GM12874 (cell line): ENCODE measurements around the gene TRPC4.

ENCODE experiments used
- TF ChIP-seq, protein P1 (sequence below): IDR thresholded peaks from 2 replicates; pipeline ENCODE4 v1.5.1; 2011; ENCODE audit warnings: low read depth, mild to moderate bottlenecking, control low read depth, low read length, moderate library complexity; ENCODE audit not compliant: insufficient read depth

TRPC4 gene

DNA sequence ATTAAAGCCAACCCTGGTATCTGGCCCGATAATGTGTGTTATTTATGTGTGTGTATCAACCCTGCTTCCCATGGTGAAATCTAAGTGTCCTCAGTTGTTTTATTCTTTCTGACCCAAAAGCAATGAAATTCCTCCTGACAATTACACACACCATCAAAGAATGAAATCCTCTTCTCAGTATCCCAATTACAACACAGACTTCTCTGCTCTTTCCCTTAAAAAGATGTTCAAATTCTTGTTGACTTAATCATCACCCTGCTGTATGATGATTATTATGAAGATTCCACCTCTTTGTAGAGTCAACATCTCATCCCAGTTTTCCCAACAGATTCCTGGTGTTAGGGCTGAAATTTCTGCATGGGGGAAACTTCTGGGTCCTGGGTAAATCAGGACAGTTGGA is 8.9 kb upstream of the TRPC4 start:
- TF ChIP-seq, protein P1, sequence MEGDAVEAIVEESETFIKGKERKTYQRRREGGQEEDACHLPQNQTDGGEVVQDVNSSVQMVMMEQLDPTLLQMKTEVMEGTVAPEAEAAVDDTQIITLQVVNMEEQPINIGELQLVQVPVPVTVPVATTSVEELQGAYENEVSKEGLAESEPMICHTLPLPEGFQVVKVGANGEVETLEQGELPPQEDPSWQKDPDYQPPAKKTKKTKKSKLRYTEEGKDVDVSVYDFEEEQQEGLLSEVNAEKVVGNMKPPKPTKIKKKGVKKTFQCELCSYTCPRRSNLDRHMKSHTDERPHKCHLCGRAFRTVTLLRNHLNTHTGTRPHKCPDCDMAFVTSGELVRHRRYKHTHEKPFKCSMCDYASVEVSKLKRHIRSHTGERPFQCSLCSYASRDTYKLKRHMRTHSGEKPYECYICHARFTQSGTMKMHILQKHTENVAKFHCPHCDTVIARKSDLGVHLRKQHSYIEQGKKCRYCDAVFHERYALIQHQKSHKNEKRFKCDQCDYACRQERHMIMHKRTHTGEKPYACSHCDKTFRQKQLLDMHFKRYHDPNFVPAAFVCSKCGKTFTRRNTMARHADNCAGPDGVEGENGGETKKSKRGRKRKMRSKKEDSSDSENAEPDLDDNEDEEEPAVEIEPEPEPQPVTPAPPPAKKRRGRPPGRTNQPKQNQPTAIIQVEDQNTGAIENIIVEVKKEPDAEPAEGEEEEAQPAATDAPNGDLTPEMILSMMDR: no peak

DNA sequence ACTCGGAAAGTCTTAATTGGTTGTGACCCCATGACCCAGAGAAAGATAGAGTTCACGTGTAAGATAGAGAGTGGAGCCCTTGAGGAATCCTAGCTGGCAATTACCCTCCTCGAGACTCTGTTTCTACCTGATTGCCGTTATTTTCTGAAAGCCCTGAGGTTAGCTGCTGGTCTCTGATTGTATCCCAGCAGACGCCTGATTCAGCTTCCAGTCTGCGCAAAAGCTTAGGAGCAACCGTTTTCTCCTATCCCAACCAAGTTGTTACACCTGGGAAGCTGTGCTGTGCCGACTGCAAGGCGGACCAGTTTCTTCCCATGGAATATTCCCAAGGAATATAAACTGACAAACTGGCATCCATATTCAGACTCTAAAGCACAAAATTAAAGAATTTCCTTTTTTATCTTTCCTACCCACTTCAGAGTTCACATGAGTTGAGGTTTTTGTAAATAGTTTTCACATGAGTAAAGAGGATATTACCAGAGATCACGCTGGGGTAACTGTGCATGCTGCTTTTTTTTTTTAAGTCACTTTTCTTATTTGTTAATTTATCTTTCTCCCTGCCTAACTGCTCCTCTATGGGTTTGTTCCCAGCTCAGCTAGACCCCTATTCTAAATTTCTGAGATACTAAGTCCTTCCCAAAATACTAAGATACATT is 1.5 kb upstream of the TRPC4 start:
- TF ChIP-seq, protein P1: no peak

DNA sequence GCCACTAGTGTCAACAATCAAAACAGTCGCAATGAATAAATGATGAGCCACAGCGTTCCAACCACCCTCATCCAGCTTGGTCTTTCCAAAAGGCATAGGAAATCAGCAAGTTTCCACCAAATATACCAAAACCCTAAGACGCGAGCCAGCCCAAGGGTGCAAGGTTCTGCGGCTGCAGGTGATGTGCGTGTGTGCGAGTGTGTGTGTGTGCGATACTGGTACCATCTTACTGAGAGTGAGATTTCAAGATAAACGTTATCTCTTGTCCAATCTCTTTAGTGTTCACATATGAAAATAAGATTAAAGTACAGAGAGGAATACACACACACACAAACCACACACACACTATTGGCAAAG is 895 bp upstream of the TRPC4 start:
- TF ChIP-seq, protein P1: no peak

DNA sequence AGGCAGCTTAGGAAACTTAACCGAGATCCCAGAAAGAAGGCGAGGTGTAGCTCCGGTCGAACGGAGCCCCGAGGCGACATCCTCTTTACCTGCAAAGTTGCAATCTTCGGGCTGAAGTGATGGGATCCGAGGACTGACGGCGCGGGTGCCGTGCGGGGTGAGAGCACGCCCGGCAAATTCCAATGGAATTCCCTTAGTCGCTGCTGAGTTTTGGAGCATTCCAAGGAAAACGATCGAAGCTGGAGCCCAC is 141 bp downstream of the TRPC4 start:
- TF ChIP-seq, protein P1: no peak

DNA sequence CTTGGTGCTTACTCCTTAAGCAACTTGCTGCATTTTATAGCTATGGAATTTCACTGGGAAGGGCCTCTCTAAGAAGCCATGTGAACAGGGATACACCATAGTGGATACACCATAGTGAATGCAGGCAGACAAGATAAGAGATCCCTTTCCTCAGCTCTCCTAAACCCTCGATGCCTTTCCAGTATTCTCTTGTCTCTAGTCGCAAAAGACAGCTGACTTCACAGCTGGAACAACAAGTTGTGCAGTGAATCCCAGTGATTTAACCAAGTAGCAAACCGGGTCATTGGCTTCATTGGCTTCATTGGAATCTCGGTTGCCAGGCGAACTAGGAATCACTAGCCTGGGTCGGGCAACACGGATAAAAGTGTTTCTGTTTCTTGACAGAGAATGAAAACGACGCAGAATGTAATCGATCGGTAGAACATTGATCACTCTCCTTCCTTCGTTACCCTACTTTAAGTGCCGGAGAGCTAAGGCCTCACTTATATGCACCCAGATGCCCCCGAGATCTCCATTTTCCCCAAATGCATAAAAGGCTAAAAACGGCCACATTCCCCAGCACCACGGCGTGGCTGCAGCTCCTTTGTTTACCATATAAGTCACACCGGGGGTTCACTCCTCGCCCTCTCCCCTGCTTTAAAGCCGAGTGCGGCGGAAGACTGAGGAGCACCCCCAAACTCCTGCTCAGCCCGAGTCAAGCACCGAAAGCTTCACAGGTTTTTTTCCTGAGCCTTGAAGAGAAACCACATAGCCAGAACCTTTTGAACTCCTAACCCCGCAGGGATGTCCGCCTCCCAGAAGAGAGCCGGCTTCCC is 674 bp downstream of the TRPC4 start:
- TF ChIP-seq, protein P1: no peak

DNA sequence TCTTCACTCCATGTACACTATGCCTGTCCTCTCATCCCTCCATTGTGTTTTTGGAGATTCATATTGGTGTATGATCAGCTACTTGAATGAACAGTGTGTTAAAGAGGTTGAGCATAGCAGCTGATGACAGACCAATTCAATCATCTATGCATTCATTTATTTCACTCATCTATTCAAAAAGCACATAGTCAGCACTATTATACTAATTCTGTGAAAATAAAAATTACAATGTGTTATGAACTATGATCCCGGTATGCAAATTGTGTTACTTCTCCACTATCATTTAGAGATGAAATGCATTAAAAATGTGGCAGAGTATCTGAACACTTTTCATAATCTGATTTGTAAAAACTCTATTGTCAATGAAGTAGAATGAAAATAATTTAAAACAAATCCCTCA is 5.9 kb downstream of the TRPC4 start:
- TF ChIP-seq, protein P1: no peak

GRCh38 chr13:37835392-37835791 is 34.2 kb downstream of the TRPC4 start:
- TF ChIP-seq, protein P1: no peak

GRCh38 chr13:37833411-37833810 is 36.2 kb downstream of the TRPC4 start:
- TF ChIP-seq, protein P1: no peak
